Breast epithelium (tissue), 4 donors: ENCODE data around the gene ATP6V1G3. TPM values are rescaled to one million over a fixed set of nuclear protein-coding genes. Genes with fewer than 3 reads are reported as not detected.

ENCODE experiments used
- DNase-seq, 2 donors: peaks; one replicate each; pipeline ENCODE4 v3.0.0-alpha.2; 2019; ENCODE audit warnings: low spot score in 2 of 2
- H3K27ac ChIP-seq, 2 donors: fragments of 200-600 bp; sonication (generic) in 1 of 2; one replicate each; pipeline ENCODE4 v1.5.1; 2016 to 2019; ENCODE audit warnings: mild to moderate bottlenecking in 1 of 2
- H3K27me3 ChIP-seq, 2 donors: fragments of 200-600 bp; sonication (generic) in 1 of 2; one replicate each; pipeline versions ENCODE4 v1.5.1 to v1.6.0; 2017 to 2019; ENCODE audit warnings: control low read depth in 1 of 2, mild to moderate bottlenecking in 1 of 2
- H3K36me3 ChIP-seq: fragments of 200-600 bp; one replicate; pipeline ENCODE4 v1.5.1; 2019
- H3K4me1 ChIP-seq, 2 donors: fragments of 200-600 bp; sonication (generic); one replicate each; pipeline ENCODE4 v1.5.1; 2016 to 2019; ENCODE audit warnings: control low read depth in 1 of 2
- H3K4me3 ChIP-seq, 3 donors: fragments of 200-600 bp; sonication (generic); 1 replicate in 2 of 3; 2 replicates in 1 of 3; pipeline ENCODE4 v1.5.1; 2016 to 2019; ENCODE audit warnings: mild to moderate bottlenecking in 3 of 3, moderate library complexity in 2 of 3
- H3K9me3 ChIP-seq, 2 donors: fragments of 200-600 bp; sonication (generic) in 1 of 2; one replicate each; pipeline ENCODE4 v1.5.1; 2016 to 2019; ENCODE audit warnings: control low read depth in 1 of 2
- POLR2A ChIP-seq: fragments of 450-650 bp; IDR thresholded peaks from one replicate; pipeline ENCODE4 v1.6.1; 2016; ENCODE audit warnings: antibody characterized with exemption, mild to moderate bottlenecking, moderate library complexity
- POLR2AphosphoS5 ChIP-seq, 3 donors: sonication (generic); formaldehyde crosslinking; IDR thresholded peaks; one replicate each; pipeline ENCODE4 v1.6.1; 2017; ENCODE audit warnings: antibody characterized with exemption in 3 of 3
- intact Hi-C: fragments of 100-400 bp; cut with DNase I; formaldehyde crosslinking; loops from one replicate; pipeline ENCODE4 v1.15.1; 2023; ENCODE audit warnings: low total_unique reads
- total RNA-seq, 3 donors: library from RNA; depleted of rRNA; stranded (reverse); fragments of >200 nt; gene quantifications; one replicate each; pipeline ENCODE4 v1.1.0, GENCODE V29; 2016
- TF ChIP-seq, protein P1 (sequence below), 3 donors: fragments of 450-650 bp; IDR thresholded peaks; one replicate each; pipeline ENCODE4 v1.5.1; 2016 to 2017; ENCODE audit warnings: antibody characterized with exemption in 3 of 3, mild to moderate bottlenecking in 3 of 3, moderate library complexity in 3 of 3

ATP6V1G3 gene
- total RNA-seq, 3 donors from 2014 or later: not detected

DNA sequence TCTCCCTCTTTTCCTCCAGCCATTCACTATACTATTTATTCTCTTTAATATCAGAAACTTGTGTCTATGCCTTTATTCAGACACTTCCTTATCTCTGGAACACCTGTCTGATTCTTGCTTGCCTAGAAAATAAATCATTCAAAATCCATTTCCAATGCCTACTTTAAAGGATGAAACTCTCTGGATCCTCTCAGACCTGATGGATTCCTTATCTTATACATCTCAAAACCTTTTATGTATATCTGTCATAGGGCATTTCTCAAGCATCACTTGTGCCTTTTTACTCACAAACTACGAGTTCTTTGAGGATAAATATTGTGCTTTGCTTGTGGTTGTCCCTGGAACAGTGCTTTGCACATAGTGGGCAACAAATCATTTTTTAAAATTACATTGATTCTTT, 3.8 kb upstream of the ATP6V1G3 start:
- no peaks in the 10 kb centered on the region for H3K4me1 ChIP-seq
- H3K36me3 ChIP-seq: no peaks in the 10 kb centered on the region
- no peak for DNase-seq
- H3K9me3 ChIP-seq: no peaks in the 10 kb centered on the region
- H3K4me3 ChIP-seq: no peak overlapping the region
- H3K27me3 ChIP-seq: no peaks in the 10 kb centered on the region
- TF ChIP-seq POLR2AphosphoS5 (IDR thresholded peaks at IDR 0.05): no peak
- TF ChIP-seq, protein P1, sequence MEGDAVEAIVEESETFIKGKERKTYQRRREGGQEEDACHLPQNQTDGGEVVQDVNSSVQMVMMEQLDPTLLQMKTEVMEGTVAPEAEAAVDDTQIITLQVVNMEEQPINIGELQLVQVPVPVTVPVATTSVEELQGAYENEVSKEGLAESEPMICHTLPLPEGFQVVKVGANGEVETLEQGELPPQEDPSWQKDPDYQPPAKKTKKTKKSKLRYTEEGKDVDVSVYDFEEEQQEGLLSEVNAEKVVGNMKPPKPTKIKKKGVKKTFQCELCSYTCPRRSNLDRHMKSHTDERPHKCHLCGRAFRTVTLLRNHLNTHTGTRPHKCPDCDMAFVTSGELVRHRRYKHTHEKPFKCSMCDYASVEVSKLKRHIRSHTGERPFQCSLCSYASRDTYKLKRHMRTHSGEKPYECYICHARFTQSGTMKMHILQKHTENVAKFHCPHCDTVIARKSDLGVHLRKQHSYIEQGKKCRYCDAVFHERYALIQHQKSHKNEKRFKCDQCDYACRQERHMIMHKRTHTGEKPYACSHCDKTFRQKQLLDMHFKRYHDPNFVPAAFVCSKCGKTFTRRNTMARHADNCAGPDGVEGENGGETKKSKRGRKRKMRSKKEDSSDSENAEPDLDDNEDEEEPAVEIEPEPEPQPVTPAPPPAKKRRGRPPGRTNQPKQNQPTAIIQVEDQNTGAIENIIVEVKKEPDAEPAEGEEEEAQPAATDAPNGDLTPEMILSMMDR (IDR thresholded peaks at IDR 0.05): no peak
- TF ChIP-seq POLR2A: no peak
- intact Hi-C loops: loop anchor here (10.0 kb wide), 1 partner anchor 891 kb away; no protein-coding TSS in a partner anchor
- no peak overlapping the region for H3K27ac ChIP-seq

DNA sequence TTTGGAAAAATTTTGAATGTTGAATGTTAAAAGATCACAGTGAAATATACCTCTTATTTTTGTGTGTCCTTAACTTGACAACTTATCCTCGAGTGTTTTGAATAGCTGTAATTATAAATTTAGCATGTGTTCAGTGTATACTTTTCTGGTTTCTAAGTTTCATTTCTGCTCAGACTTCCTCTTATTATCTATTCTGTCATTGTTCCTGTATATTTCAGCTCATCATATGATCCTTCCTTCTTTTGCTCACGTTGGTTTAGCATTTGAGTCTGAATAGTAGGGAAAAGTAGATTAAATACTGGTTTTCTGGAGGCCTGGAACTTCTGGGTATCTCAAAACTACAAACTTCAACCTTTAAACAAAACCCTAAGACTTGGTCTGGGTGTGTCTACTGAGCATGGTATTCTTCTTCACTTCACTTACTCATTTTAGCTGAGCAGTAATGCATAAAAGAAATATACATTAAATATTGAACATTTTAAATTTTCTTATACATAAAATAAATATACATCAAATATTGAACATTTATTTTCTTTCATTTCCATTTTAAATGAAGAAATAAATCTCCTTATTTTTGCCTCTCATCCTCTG, 3.3 kb upstream of the ATP6V1G3 start:
- TF ChIP-seq POLR2A (no peak), POLR2AphosphoS5 (IDR thresholded peaks at IDR 0.05) (no peak)
- TF ChIP-seq, protein P1 (IDR thresholded peaks at IDR 0.05): no peak
- no peak for DNase-seq
- Histone ChIP-seq H3K4me3 (no peak overlapping the region), H3K27me3 (no peaks in the 10 kb centered on the region), H3K27ac (no peak overlapping the region), H3K36me3 (no peaks in the 10 kb centered on the region), H3K9me3 (no peaks in the 10 kb centered on the region), H3K4me1 (no peaks in the 10 kb centered on the region)
- intact Hi-C loops: loop anchor here (10.0 kb wide), 1 partner anchor 891 kb away; no protein-coding TSS in a partner anchor

DNA sequence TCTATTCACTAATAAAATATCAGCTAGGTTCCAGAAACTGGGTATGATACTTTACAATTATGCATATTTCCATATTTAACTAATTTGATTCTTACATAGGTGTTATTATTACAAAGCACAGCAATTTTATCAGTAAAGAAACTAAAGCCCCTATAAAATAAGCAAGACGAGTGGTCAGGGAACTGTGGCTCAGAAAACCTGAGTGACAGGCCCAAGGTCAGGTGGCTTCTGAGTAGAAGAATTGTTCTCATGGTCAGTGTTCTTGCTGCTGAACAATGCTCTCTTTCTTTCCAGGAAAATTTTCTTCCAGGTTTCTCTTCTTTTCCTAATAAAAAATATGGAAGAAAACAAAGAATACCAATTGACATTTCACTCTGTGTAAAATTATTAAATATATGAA, 2.2 kb upstream of the ATP6V1G3 start:
- H3K27me3 ChIP-seq: no peaks in the 10 kb centered on the region
- H3K4me3 ChIP-seq: no peak overlapping the region
- TF ChIP-seq, protein P1 (IDR thresholded peaks at IDR 0.05): no peak
- no peak for TF ChIP-seq POLR2A
- no peak for TF ChIP-seq POLR2AphosphoS5 (IDR thresholded peaks at IDR 0.05)
- no peak for DNase-seq
- H3K9me3 ChIP-seq: no peaks in the 10 kb centered on the region
- H3K36me3 ChIP-seq: no peaks in the 10 kb centered on the region
- H3K27ac ChIP-seq: no peak overlapping the region
- intact Hi-C loops: loop anchor here (10.0 kb wide), 1 partner anchor 892 kb away; no protein-coding TSS in a partner anchor
- no peaks in the 10 kb centered on the region for H3K4me1 ChIP-seq

DNA sequence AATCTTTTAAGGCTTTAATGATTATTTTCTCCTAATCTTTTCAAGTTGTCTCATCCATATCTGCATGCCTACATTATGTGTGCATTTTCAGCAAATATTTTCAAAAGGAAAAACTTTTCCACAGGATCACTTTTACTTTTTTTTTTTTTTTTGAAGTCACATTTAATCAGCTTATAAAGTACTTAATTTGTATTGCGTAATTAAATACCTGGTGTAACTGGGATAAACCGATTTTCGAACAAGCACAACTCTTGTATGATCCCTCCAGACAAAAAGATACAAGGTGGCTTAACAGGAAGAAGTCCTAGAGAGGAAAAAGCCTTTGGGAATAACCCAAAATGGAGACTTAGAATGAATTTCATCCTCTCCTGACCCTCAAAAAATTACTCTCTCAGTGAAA, 1.3 kb upstream of the ATP6V1G3 start:
- Histone ChIP-seq H3K4me3 (no peak overlapping the region), H3K36me3 (no peaks in the 10 kb centered on the region), H3K4me1 (no peaks in the 10 kb centered on the region), H3K27me3 (no peaks in the 10 kb centered on the region), H3K27ac (no peak overlapping the region), H3K9me3 (no peaks in the 10 kb centered on the region)
- no peak for DNase-seq
- TF ChIP-seq, protein P1 (IDR thresholded peaks at IDR 0.05): no peak
- TF ChIP-seq POLR2A: no peak
- TF ChIP-seq POLR2AphosphoS5 (IDR thresholded peaks at IDR 0.05): no peak
- intact Hi-C loops: loop anchor here (10.0 kb wide), 1 partner anchor 893 kb away; no protein-coding TSS in a partner anchor

DNA sequence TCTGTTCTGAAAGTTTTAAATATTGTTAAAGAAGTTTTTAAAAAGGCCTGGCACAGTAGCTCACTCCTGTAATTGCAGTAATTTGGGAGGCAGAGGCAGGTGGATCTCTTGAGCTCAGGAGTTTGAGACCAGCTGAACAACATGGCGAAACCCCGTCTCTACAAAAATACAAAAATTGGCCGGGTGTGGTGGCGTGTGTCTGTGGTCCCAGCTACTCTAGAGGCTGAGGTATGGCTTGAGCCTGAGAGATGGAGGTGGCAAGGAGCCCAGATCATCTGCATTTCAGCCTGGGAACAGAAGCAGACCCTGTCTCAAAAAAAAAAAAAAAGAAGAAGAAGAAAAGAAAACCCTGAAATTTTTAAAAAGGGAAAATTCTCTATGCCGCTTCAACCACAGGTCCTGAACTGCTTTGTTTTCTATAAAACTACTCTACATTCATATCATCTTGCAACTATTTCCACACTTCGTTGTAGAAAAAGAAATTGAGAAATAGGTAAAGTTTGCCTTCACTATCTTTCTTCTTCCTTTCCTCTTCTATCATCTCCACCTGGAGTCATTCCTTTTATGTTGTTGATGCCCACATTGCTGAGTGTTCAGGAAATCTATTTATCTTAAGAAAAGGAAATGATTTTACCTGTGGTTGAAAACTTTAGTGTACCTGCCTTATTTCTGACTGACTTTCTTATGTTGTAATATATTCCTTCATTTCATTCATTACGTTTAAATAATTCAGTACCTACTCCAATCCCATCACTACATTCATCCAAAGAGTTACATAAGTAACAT, 1.7 kb downstream of the ATP6V1G3 start:
- Histone ChIP-seq H3K4me1 (peaks cover 0 to 6% of the 10 kb centered on the region in 2 donors), H3K4me3 (no peak overlapping the region), H3K9me3 (no peaks in the 10 kb centered on the region), H3K27ac (no peak overlapping the region), H3K36me3 (no peaks in the 10 kb centered on the region), H3K27me3 (no peaks in the 10 kb centered on the region)
- intact Hi-C loops: no loop called here
- no peak for DNase-seq
- TF ChIP-seq POLR2A (no peak), POLR2AphosphoS5 (IDR thresholded peaks at IDR 0.05) (no peak)
